Measurements from ENCODE around the gene PROM2. TPM values are rescaled to one million over a fixed set of nuclear protein-coding genes. Genes with fewer than 3 reads are reported as not detected.

Gene PROM2
- total RNA-seq, 1 experiment from 2014 or later = 3.1 TPM

- no peak overlapping the region for H2BK12ac ChIP-seq (ENCODE audit: insufficient read length, low read depth, low read length)
Measured at GRCh38 chr2:95270541-95271081, 3.6 kb upstream of the PROM2 start.

More at GRCh38 chr2:95270541-95271081, 3.6 kb upstream of the PROM2 start:
- no peaks in the 10 kb centered on the region for H4K20me1 ChIP-seq (ENCODE audit: control insufficient read depth, insufficient read depth, insufficient read length)
- H3K9ac ChIP-seq (ENCODE audit: extremely low read depth, insufficient read length, low read length) = no peak overlapping the region
- H3K27me3 ChIP-seq (ENCODE audit: insufficient read depth, low read length) = no peaks in the 10 kb centered on the region
- no peak overlapping the region for H3K14ac ChIP-seq (ENCODE audit: insufficient read depth, low read length)
- H4K91ac ChIP-seq (ENCODE audit: insufficient read length, low read depth, low read length) = no peak overlapping the region
- no peaks in the 10 kb centered on the region for H3K79me2 ChIP-seq (ENCODE audit: insufficient read depth, low read length)
- TF ChIP-seq CTCF (conservative IDR thresholded peaks at IDR 0.05) = no peak
- no peaks in the 10 kb centered on the region; the same call in 1 of the 2 replicates for H3K4me1 ChIP-seq (ENCODE audit: insufficient read depth, low read length)
- H3K18ac ChIP-seq (ENCODE audit: insufficient read length, low read depth, low read length) = no peak overlapping the region
- H3K27ac ChIP-seq (ENCODE audit: insufficient read length, low read depth, low read length) = no peak overlapping the region
- no peak overlapping the region for H2AK5ac ChIP-seq (ENCODE audit: insufficient read length, low read length)
- H3K4ac ChIP-seq (ENCODE audit: low read depth, low read length) = no peak overlapping the region
- WGBS (ENCODE audit: extremely low coverage, insufficient read length, low lambda C conversion rate) = no CpG with 5 or more reads among the region's 8 CpGs
- no peaks in the 10 kb centered on the region; a peak in 1 of 5 replicates for H3K9me3 Mint-ChIP-seq
- H3K79me1 ChIP-seq (ENCODE audit: insufficient read depth, low read depth, low read length, poor library complexity, severe bottlenecking) = no peaks in the 10 kb centered on the region
- H2BK15ac ChIP-seq (ENCODE audit: low read depth, low read length) = no peak overlapping the region
- H2BK120ac ChIP-seq (ENCODE audit: low read depth, low read length, poor library complexity, severe bottlenecking) = no peak overlapping the region
- no peak overlapping the region for H2BK20ac ChIP-seq (ENCODE audit: low read depth, low read length, poor library complexity, severe bottlenecking)
- H3K56ac ChIP-seq (ENCODE audit: insufficient read length, low read depth, low read length) = no peak overlapping the region
- no peak overlapping the region for H2AFZ ChIP-seq (ENCODE audit: low read length)
- no peaks in the 10 kb centered on the region for H3K23me2 ChIP-seq (ENCODE audit: insufficient read length, low read depth, low read length, poor library complexity, severe bottlenecking)
- no peaks in the 10 kb centered on the region for H3K9me3 ChIP-seq (ENCODE audit: control insufficient read depth, low read depth, low read length)
- H2BK5ac ChIP-seq (ENCODE audit: insufficient read length, low read length) = no peak overlapping the region
- H3K4me2 ChIP-seq (ENCODE audit: insufficient read depth, insufficient read length, low read length) = no peak overlapping the region
- H3T11ph ChIP-seq (ENCODE audit: low read length) = no peak overlapping the region
- no peak overlapping the region for H4K8ac ChIP-seq (replicated peaks; ENCODE audit: insufficient read length, low read depth, low read length)
- H3K27me3 Mint-ChIP-seq (ENCODE audit: low read depth) = no peaks in the 10 kb centered on the region
- no peak overlapping the region for H3K4me3 Mint-ChIP-seq
- H3K4me1 Mint-ChIP-seq = peaks cover 12 to 18% of the 10 kb centered on the region in 2 experiments
- DNase-seq = peak; percentile 7
- H4K5ac ChIP-seq (ENCODE audit: insufficient read length, low read depth, low read length) = no peak overlapping the region
- no peak overlapping the region for H3K27ac Mint-ChIP-seq
- no peak overlapping the region for H3K23ac ChIP-seq (ENCODE audit: insufficient read length, low read depth, low read length)
- no peaks in the 10 kb centered on the region for H3K36me3 Mint-ChIP-seq (ENCODE audit: insufficient read depth in 1 of 3, low read depth in 3 of 3)
